Breast epithelium (tissue), 4 donors: ENCODE measurements around the gene STRN3. TPM values are rescaled to one million over a fixed set of nuclear protein-coding genes. Genes with fewer than 3 reads are reported as not detected.

Experiments used
- DNase-seq, 2 donors: peaks; one replicate each; pipeline ENCODE4 v3.0.0-alpha.2; 2019; ENCODE audit warnings: low spot score in 2 of 2
- H3K27ac ChIP-seq, 2 donors: fragments of 200-600 bp; sonication (generic) in 1 of 2; one replicate each; pipeline ENCODE4 v1.5.1; 2016 to 2019; ENCODE audit warnings: mild to moderate bottlenecking in 1 of 2
- H3K27me3 ChIP-seq, 2 donors: fragments of 200-600 bp; sonication (generic) in 1 of 2; one replicate each; pipeline versions ENCODE4 v1.5.1 to v1.6.0; 2017 to 2019; ENCODE audit warnings: control low read depth in 1 of 2, mild to moderate bottlenecking in 1 of 2
- H3K36me3 ChIP-seq: fragments of 200-600 bp; one replicate; pipeline ENCODE4 v1.5.1; 2019
- H3K4me1 ChIP-seq, 2 donors: fragments of 200-600 bp; sonication (generic); one replicate each; pipeline ENCODE4 v1.5.1; 2016 to 2019; ENCODE audit warnings: control low read depth in 1 of 2
- H3K4me3 ChIP-seq, 3 donors: fragments of 200-600 bp; sonication (generic); 1 replicate in 2 of 3; 2 replicates in 1 of 3; pipeline ENCODE4 v1.5.1; 2016 to 2019; ENCODE audit warnings: mild to moderate bottlenecking in 3 of 3, moderate library complexity in 2 of 3
- H3K9me3 ChIP-seq, 2 donors: fragments of 200-600 bp; sonication (generic) in 1 of 2; one replicate each; pipeline ENCODE4 v1.5.1; 2016 to 2019; ENCODE audit warnings: control low read depth in 1 of 2
- CTCF ChIP-seq, 3 donors: fragments of 450-650 bp; IDR thresholded peaks; one replicate each; pipeline ENCODE4 v1.5.1; 2016 to 2017; ENCODE audit warnings: antibody characterized with exemption in 3 of 3, mild to moderate bottlenecking in 3 of 3, moderate library complexity in 3 of 3
- POLR2A ChIP-seq: fragments of 450-650 bp; IDR thresholded peaks from one replicate; pipeline ENCODE4 v1.6.1; 2016; ENCODE audit warnings: antibody characterized with exemption, mild to moderate bottlenecking, moderate library complexity
- POLR2AphosphoS5 ChIP-seq, 3 donors: sonication (generic); formaldehyde crosslinking; IDR thresholded peaks; one replicate each; pipeline ENCODE4 v1.6.1; 2017; ENCODE audit warnings: antibody characterized with exemption in 3 of 3
- intact Hi-C: fragments of 100-400 bp; cut with DNase I; formaldehyde crosslinking; loops from one replicate; pipeline ENCODE4 v1.15.1; 2023; ENCODE audit warnings: low total_unique reads
- total RNA-seq, 3 donors: library from RNA; depleted of rRNA; stranded (reverse); fragments of >200 nt; gene quantifications; one replicate each; pipeline ENCODE4 v1.1.0, GENCODE V29; 2016

STRN3 gene
- total RNA-seq, 3 donors from 2014 or later: 43.5 to 60.7 (median 43.6) TPM

DNA sequence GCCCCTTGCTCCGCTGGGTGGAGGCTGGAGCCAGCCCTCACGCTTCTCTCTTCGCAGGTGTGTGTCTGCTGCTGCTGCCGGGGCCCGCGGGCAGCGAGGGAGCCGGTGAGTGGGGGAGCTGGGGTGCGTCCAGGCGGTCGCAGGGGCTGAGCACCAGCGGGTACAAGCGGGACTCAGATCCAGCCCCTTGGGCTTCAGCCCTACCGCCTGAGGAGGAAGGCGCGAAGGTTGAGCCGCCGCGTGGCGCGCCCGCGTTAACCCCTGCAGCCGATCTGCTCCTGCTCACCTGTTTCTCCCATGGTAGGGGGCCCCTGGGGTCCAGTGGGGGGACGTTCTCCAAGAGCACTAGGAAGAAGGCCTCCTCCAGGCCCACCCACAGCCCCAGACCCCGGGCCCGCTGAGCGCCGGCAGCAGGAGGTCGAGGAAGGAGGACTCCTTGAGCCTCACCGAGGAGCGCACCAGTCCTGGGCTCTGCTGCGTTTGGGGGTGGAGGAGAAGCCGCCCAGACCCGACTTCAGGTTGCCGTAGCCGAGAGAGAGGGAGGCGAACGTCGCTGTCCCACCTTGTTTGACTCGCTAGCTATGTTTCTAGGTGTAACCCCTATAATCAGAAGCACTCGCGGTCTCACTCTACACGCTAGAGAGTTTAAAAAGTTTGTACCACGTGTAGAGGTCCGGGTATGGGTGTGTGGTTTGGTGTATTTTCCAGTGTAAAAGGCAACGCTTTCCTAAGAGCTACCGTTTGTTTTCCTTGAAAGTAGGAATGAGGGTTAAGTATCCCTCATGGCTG, 151.0 kb downstream of the STRN3 start:
- peaks cover 0 to 4% of the 10 kb centered on the region in 2 donors for H3K4me1 ChIP-seq
- H3K27me3 ChIP-seq: peaks cover 0 to 28% of the 10 kb centered on the region in 2 donors
- no peaks in the 10 kb centered on the region for H3K9me3 ChIP-seq
- no peak overlapping the region for H3K27ac ChIP-seq
- H3K36me3 ChIP-seq: no peaks in the 10 kb centered on the region
- DNase-seq: no peak
- TF ChIP-seq CTCF (IDR thresholded peaks at IDR 0.05) (no peak), POLR2AphosphoS5 (IDR thresholded peaks at IDR 0.05) (no peak), POLR2A (no peak)
- H3K4me3 ChIP-seq: peak overlapping the region; percentile 50 to 72 (median 55)
- intact Hi-C loops: no loop called here

GRCh38 chr14:30874120-30874998, 151.8 kb downstream of the STRN3 start, which contains the start of gene COCH:
Gene COCH, plus strand, starts transcription at chr14:30874559. Its CDS starts 380 bp downstream, at chr14:30874939.
- Histone ChIP-seq H3K36me3 (no peaks in the 10 kb centered on the region), H3K27ac (no peak within 1 kb of the TSS), H3K4me3 (peak within 1 kb of the TSS; percentile 50 to 72 (median 55)), H3K4me1 (peaks cover 0 to 4% of the 10 kb centered on the region in 2 donors), H3K27me3 (peaks cover 0 to 28% of the 10 kb centered on the region in 2 donors), H3K9me3 (no peaks in the 10 kb centered on the region)
- no peak for DNase-seq
- intact Hi-C loops: no loop called here
- TF ChIP-seq POLR2A: no peak
- no peak for TF ChIP-seq CTCF (IDR thresholded peaks at IDR 0.05)
- no peak for TF ChIP-seq POLR2AphosphoS5 (IDR thresholded peaks at IDR 0.05)

DNA sequence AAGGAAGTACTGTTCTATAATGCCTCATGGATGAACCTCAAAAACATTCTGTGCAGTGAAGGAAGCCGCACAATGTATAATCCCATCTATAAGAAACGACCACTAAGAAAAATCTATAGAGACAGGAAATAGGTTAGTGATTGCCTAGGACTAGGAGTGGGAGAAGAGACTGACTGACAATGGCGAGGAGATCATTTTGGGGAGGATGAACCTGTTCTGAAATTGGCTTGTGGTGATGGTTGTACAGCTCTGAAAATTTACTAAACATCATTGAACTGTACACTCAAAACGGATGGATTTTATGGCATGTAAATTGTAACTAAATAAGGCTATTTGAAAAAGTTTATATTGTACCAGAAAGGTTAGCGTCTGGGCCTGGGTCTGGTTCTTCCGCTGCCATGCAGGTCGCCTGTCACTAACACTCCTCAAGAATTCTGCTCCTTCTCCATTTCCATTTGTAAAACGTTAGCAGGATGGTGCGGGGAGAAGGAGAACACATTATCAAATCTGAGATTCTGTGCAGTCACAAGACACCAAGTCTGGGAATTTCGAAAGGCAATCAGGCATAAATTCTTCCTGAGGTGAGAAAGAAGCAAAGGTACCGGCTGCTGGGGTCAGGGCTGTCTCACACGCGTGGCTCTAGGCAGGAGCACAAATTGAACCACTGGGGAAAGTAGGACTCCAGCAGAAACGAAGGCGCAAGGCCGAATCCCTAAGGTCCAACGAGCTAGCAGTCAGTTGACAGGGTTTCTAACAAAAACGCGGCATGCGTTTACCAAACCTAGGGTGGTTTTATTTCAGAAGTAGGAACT, 152.7 kb downstream of the STRN3 start:
- no peaks in the 10 kb centered on the region for H3K36me3 ChIP-seq
- TF ChIP-seq CTCF (IDR thresholded peaks at IDR 0.05): no peak
- TF ChIP-seq POLR2AphosphoS5 (IDR thresholded peaks at IDR 0.05): no peak
- TF ChIP-seq POLR2A: no peak
- DNase-seq: no peak
- no peak overlapping the region for H3K27ac ChIP-seq
- peak overlapping the region in 2 of 3 donors; percentile 55 to 72 for H3K4me3 ChIP-seq
- no peaks in the 10 kb centered on the region for H3K9me3 ChIP-seq
- intact Hi-C loops: no loop called here
- peaks cover 0 to 4% of the 10 kb centered on the region in 2 donors for H3K4me1 ChIP-seq
- H3K27me3 ChIP-seq: peaks cover 0 to 31% of the 10 kb centered on the region in 2 donors

DNA sequence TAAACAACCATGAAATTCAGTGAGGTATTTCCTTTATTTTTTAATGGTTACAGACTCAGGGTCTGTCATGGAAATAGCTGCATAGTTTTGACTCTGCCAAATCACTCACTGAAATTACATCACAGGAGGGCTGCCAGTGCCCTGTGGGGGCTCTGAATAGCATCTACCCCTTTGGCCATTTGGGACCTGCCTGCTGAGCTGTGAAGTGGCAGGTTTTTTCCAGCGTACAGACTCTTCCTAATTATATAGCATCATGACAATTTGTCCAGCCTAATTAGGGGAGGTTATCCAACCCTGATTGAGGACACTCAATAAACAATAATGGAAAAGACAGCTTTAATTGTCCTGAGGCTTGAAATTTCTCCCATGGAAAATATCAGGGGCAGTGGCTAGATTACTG, 153.6 kb downstream of the STRN3 start:
- H3K9me3 ChIP-seq: no peaks in the 10 kb centered on the region
- H3K36me3 ChIP-seq: no peaks in the 10 kb centered on the region
- TF ChIP-seq POLR2A (no peak), POLR2AphosphoS5 (IDR thresholded peaks at IDR 0.05) (no peak), CTCF (IDR thresholded peaks at IDR 0.05) (no peak)
- H3K4me1 ChIP-seq: peaks cover 0 to 4% of the 10 kb centered on the region in 2 donors
- H3K27ac ChIP-seq: no peak overlapping the region
- no peak for DNase-seq
- H3K4me3 ChIP-seq: no peak overlapping the region
- peaks cover 0 to 32% of the 10 kb centered on the region in 2 donors for H3K27me3 ChIP-seq
- intact Hi-C loops: no loop called here
